ENCODE results near the gene SLC7A1. TPM values are rescaled to one million over a fixed set of nuclear protein-coding genes. Genes with fewer than 3 reads are reported as not detected.
A peak's percentile ranks its signal among the peaks of the same experiment; 100 is the strongest.

SLC7A1 gene
- total RNA-seq, 1 donor from 2014 or later: 14.5 TPM

- DNase-seq (ENCODE audit: low read depth): no peak
Observed at GRCh38 chr13:29562786-29563438, 32.6 kb downstream of the SLC7A1 start.

GRCh38 chr13:29561918-29562317, 33.6 kb downstream of the SLC7A1 start:
- peak; percentile 20 for DNase-seq (ENCODE audit: low read depth)

GRCh38 chr13:29556742-29557141, 38.7 kb downstream of the SLC7A1 start:
- no peak for DNase-seq (ENCODE audit: low read depth)

- DNase-seq (ENCODE audit: low read depth): no peak
Observed at GRCh38 chr13:29551214-29551613, 44.3 kb downstream of the SLC7A1 start.

- peak; percentile 17 for DNase-seq (ENCODE audit: low read depth)
Observed at GRCh38 chr13:29550430-29550988, 45.0 kb downstream of the SLC7A1 start.

- no peak for DNase-seq (ENCODE audit: low read depth)
Observed at GRCh38 chr13:29548722-29549121, 46.8 kb downstream of the SLC7A1 start.

GRCh38 chr13:29547153-29547552, 48.3 kb downstream of the SLC7A1 start:
- DNase-seq (ENCODE audit: low read depth): no peak

- DNase-seq (ENCODE audit: low read depth): no peak
Observed at GRCh38 chr13:29546662-29547061, 48.8 kb downstream of the SLC7A1 start.

GRCh38 chr13:29545988-29546387, 49.5 kb downstream of the SLC7A1 start:
- no peak for DNase-seq (ENCODE audit: low read depth)

- peak; percentile 19 for DNase-seq (ENCODE audit: low read depth)
Observed at GRCh38 chr13:29543230-29544215, 52.0 kb downstream of the SLC7A1 start.

- DNase-seq (ENCODE audit: low read depth): no peak
Observed at GRCh38 chr13:29542381-29542780, 53.1 kb downstream of the SLC7A1 start.

GRCh38 chr13:29541400-29541799, 54.1 kb downstream of the SLC7A1 start:
- DNase-seq (ENCODE audit: low read depth): no peak

GRCh38 chr13:29540799-29541198, 54.7 kb downstream of the SLC7A1 start:
- DNase-seq (ENCODE audit: low read depth): peak; percentile 31

GRCh38 chr13:29540334-29540733, 55.2 kb downstream of the SLC7A1 start:
- DNase-seq (ENCODE audit: low read depth): no peak

- DNase-seq (ENCODE audit: low read depth): no peak
Observed at GRCh38 chr13:29539856-29540255, 55.6 kb downstream of the SLC7A1 start.

- DNase-seq (ENCODE audit: low read depth): no peak
Observed at GRCh38 chr13:29538652-29539040, 56.8 kb downstream of the SLC7A1 start.

GRCh38 chr13:29537736-29538651, 57.5 kb downstream of the SLC7A1 start:
- DNase-seq (ENCODE audit: low read depth): no peak

- DNase-seq (ENCODE audit: low read depth): no peak
Observed at GRCh38 chr13:29536853-29537252, 58.6 kb downstream of the SLC7A1 start.

GRCh38 chr13:29535663-29536655, 59.5 kb downstream of the SLC7A1 start:
- no peak for DNase-seq (ENCODE audit: low read depth)

- no peak for DNase-seq (ENCODE audit: low read depth)
Observed at GRCh38 chr13:29534083-29534482, 61.4 kb downstream of the SLC7A1 start.

Data from myocyte (in vitro differentiated cells).